GM12878 (cell line): ENCODE data around the gene PLPP3.

Source experiments
- JUND ChIP-seq: IDR thresholded peaks from 2 replicates; pipeline ENCODE4 v1.6.1; 2012; ENCODE audit warnings: low read depth, mild to moderate bottlenecking, low read length, improper control_type of control experiment, moderate library complexity
- MYC ChIP-seq: IDR thresholded peaks from 2 replicates; pipeline ENCODE4 v1.6.1; 2011; ENCODE audit warnings: mild to moderate bottlenecking, low read length, moderate library complexity, inconsistent platforms; ENCODE audit not compliant: insufficient read depth, insufficient replicate concordance, insufficient read length, severe bottlenecking
- SIN3A ChIP-seq: IDR thresholded peaks from 2 replicates; pipeline ENCODE4 v1.6.1; 2012; ENCODE audit warnings: low read depth, low read length, improper control_type of control experiment
- TF ChIP-seq, protein P1 (sequence below): fragments of 150-350 bp; IDR thresholded peaks from 2 replicates; pipeline ENCODE4 v1.6.1; 2014; ENCODE audit warnings: mild to moderate bottlenecking, low read depth, low read length
- TF ChIP-seq, protein P2 (sequence below), 3 experiments: IDR thresholded peaks in 2 of 3; conservative IDR thresholded peaks in 1 of 3; 2 replicates each; pipeline ENCODE4 v1.5.1; 2011; ENCODE audit warnings: low read depth in 3 of 3, low read length in 3 of 3, mild to moderate bottlenecking in 3 of 3, control low read depth in 2 of 3, moderate library complexity in 2 of 3, inconsistent platforms in 1 of 3, mixed read lengths in 1 of 3; ENCODE audit not compliant: control insufficient read depth in 2 of 3, insufficient read depth in 1 of 3; ENCODE audit errors: extremely low read depth in 1 of 3

DNA sequence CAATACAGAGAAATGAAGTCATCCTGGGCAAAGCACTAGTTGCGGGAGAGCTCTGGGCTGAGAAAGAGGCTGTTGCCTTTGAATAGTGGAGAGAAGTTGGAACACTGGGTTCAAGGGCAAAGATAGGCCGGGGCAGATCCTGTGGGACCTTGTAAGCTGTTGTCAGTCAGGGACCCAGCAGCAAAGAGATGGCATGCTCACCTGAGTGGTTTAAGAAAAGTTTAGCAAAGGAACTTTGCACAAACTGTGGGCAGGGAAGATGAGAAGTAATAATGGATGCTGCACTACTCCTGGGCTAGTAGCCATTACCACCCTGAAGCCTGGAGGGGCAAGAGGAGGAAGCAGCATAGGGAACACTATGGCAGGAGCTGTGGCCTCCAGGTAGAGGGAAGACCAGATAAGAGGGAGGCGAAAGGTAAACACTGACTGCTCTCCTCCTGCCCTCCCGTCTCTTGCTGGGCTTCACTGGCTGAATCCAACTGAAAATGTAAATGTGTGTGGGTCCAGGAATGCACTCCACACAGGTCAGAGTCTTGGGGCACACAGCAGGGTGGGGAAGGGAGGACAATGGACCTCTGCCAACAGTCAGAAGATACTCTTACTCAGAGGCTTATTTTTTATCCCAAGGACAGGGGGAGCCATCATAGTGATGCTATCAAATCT, 129.2 kb downstream of the PLPP3 start:
- TF ChIP-seq, protein P1, sequence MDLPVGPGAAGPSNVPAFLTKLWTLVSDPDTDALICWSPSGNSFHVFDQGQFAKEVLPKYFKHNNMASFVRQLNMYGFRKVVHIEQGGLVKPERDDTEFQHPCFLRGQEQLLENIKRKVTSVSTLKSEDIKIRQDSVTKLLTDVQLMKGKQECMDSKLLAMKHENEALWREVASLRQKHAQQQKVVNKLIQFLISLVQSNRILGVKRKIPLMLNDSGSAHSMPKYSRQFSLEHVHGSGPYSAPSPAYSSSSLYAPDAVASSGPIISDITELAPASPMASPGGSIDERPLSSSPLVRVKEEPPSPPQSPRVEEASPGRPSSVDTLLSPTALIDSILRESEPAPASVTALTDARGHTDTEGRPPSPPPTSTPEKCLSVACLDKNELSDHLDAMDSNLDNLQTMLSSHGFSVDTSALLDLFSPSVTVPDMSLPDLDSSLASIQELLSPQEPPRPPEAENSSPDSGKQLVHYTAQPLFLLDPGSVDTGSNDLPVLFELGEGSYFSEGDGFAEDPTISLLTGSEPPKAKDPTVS, result no peak
- no peak for TF ChIP-seq MYC
- TF ChIP-seq, protein P2, sequence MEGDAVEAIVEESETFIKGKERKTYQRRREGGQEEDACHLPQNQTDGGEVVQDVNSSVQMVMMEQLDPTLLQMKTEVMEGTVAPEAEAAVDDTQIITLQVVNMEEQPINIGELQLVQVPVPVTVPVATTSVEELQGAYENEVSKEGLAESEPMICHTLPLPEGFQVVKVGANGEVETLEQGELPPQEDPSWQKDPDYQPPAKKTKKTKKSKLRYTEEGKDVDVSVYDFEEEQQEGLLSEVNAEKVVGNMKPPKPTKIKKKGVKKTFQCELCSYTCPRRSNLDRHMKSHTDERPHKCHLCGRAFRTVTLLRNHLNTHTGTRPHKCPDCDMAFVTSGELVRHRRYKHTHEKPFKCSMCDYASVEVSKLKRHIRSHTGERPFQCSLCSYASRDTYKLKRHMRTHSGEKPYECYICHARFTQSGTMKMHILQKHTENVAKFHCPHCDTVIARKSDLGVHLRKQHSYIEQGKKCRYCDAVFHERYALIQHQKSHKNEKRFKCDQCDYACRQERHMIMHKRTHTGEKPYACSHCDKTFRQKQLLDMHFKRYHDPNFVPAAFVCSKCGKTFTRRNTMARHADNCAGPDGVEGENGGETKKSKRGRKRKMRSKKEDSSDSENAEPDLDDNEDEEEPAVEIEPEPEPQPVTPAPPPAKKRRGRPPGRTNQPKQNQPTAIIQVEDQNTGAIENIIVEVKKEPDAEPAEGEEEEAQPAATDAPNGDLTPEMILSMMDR (IDR thresholded peaks at IDR 0.05 in 2 of 3, conservative IDR thresholded peaks at IDR 0.05 in 1 of 3; ENCODE audit: control insufficient read depth in 2 of 3, extremely low read depth in 1 of 3, insufficient read depth in 1 of 3, low read depth in 3 of 3, low read length in 3 of 3), result no peak
- TF ChIP-seq SIN3A, result no peak
- no peak for TF ChIP-seq JUND
